HCT116 (cell line): ENCODE results near the gene FGFBP1. TPM values are rescaled to one million over a fixed set of nuclear protein-coding genes. Genes with fewer than 3 reads are reported as not detected.

Source experiments
- ATAC-seq: fragments of 200-7000 bp; cut with Tn5 transposase; 2 replicates; pipeline ENCODE4 v1.9.1; 2020; ENCODE audit warnings: mild to moderate bottlenecking, moderate library complexity
- BruUV-seq: library from RNA; stranded (reverse); fragments of 400-500 nt; replicated peaks from 2 replicates; lab custom pipeline; 2021; lab: Mats Ljungman, UMichigan
- CTCF ChIA-PET: fragments of 300-600 bp; sonication (Branson Sonifier 250); formaldehyde crosslinking; loops from one replicate; lab custom pipeline; 2021; ENCODE audit warnings: antibody characterized with exemption; lab: Charles Lee
- POLR2A ChIA-PET: fragments of 300-600, 350-600 bp; sonication (Branson Sonifier 250); formaldehyde crosslinking; loops from one replicate; lab custom pipeline; 2021; ENCODE audit warnings: antibody characterized with exemption; lab: Charles Lee
- RAD21 ChIA-PET, 2 experiments: fragments of 300-600 bp; sonication (Branson Sonifier 250); formaldehyde crosslinking; loops; one replicate each; lab custom pipeline; 2023; ENCODE audit warnings: low total read pairs in 2 of 2; ENCODE audit not compliant: uncharacterized antibody in 2 of 2, unreplicated experiment in 2 of 2, low non-redundant PET in 1 of 2; lab: Charles Lee
- DNase-seq: peaks from one replicate; pipeline ENCODE4 v3.0.0-alpha.2; 2010; ENCODE audit warnings: low read depth, low spot score
- H2AFZ ChIP-seq: fragments of 200-600 bp; shearing (Covaris generic), sonication (generic); 2 replicates; pipeline ENCODE4 v1.6.1; 2017; ENCODE audit warnings: low read depth, mixed run types, mixed read lengths, antibody characterized with exemption, low read length; ENCODE audit not compliant: poor library complexity, severe bottlenecking
- H3K27ac ChIP-seq: 2 replicates; pipeline ENCODE4 v1.5.1; 2012; ENCODE audit warnings: low read depth, low read length
- H3K27me3 ChIP-seq: fragments of 200-600 bp; sonication (generic); 2 replicates; pipeline ENCODE4 v1.6.1; 2016; ENCODE audit warnings: mixed run types, low read length, mixed read lengths; ENCODE audit not compliant: insufficient read depth
- H3K36me3 ChIP-seq, 2 experiments: fragments of 200-500 bp in 1 of 2; fragments of 200-600 bp in 1 of 2; sonication (Bioruptor generic) in 1 of 2; sonication (generic) in 1 of 2; 2 replicates each; pipeline versions ENCODE4 v1.5.1 to v1.6.1; 2014 to 2016; ENCODE audit warnings: low read length in 2 of 2, inconsistent platforms in 1 of 2, mixed read lengths in 1 of 2, mixed run types in 1 of 2; ENCODE audit not compliant: insufficient read depth in 2 of 2, control insufficient read depth in 1 of 2
- H3K4me1 ChIP-seq, 2 experiments: fragments of 200-600 bp in 1 of 2; sonication (generic) in 1 of 2; 2 replicates each; pipeline versions ENCODE4 v1.5.1 to v1.6.1; 2012 to 2017; ENCODE audit warnings: low read length in 2 of 2, inconsistent platforms in 1 of 2, mild to moderate bottlenecking in 1 of 2, mixed read lengths in 1 of 2, mixed run types in 1 of 2, moderate library complexity in 1 of 2; ENCODE audit not compliant: insufficient read depth in 2 of 2, control insufficient read depth in 1 of 2
- H3K4me2 ChIP-seq: fragments of 200-600 bp; sonication (generic); 2 replicates; pipeline ENCODE4 v1.6.1; 2017; ENCODE audit warnings: mixed run types, low read length, mixed read lengths
- H3K4me3 ChIP-seq, 2 experiments: fragments of 200-600 bp in 1 of 2; sonication (generic) in 1 of 2; replicated peaks in 1 of 2; 2 replicates each; pipeline ENCODE4 v1.5.1; 2011 to 2016; ENCODE audit warnings: low read length in 2 of 2, control low read depth in 1 of 2, low read depth in 1 of 2, mild to moderate bottlenecking in 1 of 2, mixed read lengths in 1 of 2, mixed run types in 1 of 2
- H3K79me2 ChIP-seq: fragments of 200-600 bp; sonication (generic); 2 replicates; pipeline ENCODE4 v1.6.1; 2017; ENCODE audit warnings: mild to moderate bottlenecking, mixed run types, low read length, moderate library complexity, mixed read lengths; ENCODE audit not compliant: insufficient read depth
- H3K9ac ChIP-seq: fragments of 200-600 bp; sonication (generic); 2 replicates; pipeline ENCODE4 v1.6.1; 2016; ENCODE audit warnings: low read length, mixed read lengths
- H3K9me2 ChIP-seq: fragments of 200-600 bp; sonication (generic), shearing (Covaris generic); 2 replicates; pipeline ENCODE4 v1.6.1; 2017; ENCODE audit warnings: mixed run types, mild to moderate bottlenecking, moderate library complexity; ENCODE audit not compliant: insufficient read depth
- H3K9me3 ChIP-seq, 2 experiments: fragments of 200-500 bp in 1 of 2; fragments of 200-600 bp in 1 of 2; sonication (Bioruptor generic) in 1 of 2; sonication (generic) in 1 of 2; 2 replicates each; pipeline ENCODE4 v1.6.1; 2014 to 2017; ENCODE audit warnings: low read length in 2 of 2, mixed read lengths in 2 of 2, inconsistent platforms in 1 of 2, low read depth in 1 of 2, mild to moderate bottlenecking in 1 of 2, mixed run types in 1 of 2, moderate library complexity in 1 of 2; ENCODE audit not compliant: control insufficient read depth in 1 of 2, insufficient read depth in 1 of 2
- H4K20me1 ChIP-seq: fragments of 200-600 bp; sonication (generic), shearing (Covaris generic); 2 replicates; pipeline ENCODE4 v1.6.1; 2017; ENCODE audit warnings: mixed run types, mild to moderate bottlenecking, moderate library complexity; ENCODE audit not compliant: insufficient read depth
- EGR1 ChIP-seq: IDR thresholded peaks from 2 replicates; pipeline ENCODE4 v1.6.1; 2012; ENCODE audit warnings: low read depth
- ELF1 ChIP-seq: IDR thresholded peaks from 2 replicates; pipeline ENCODE4 v1.6.1; 2012; ENCODE audit warnings: low read depth, borderline replicate concordance
- FOSL1 ChIP-seq: IDR thresholded peaks from 2 replicates; pipeline ENCODE4 v1.6.1; 2012; ENCODE audit warnings: low read depth
- JUND ChIP-seq: IDR thresholded peaks from 2 replicates; pipeline ENCODE4 v1.6.1; 2012
- POLR2A ChIP-seq: IDR thresholded peaks from 2 replicates; pipeline ENCODE4 v1.7.0; 2011; ENCODE audit warnings: borderline replicate concordance; ENCODE audit not compliant: insufficient read depth, insufficient read length; ENCODE audit errors: extremely low read depth
- POLR2AphosphoS5 ChIP-seq: IDR thresholded peaks from 2 replicates; pipeline ENCODE4 v1.6.1; 2011; ENCODE audit warnings: mild to moderate bottlenecking, low read depth, low read length, moderate library complexity
- SIN3A ChIP-seq: IDR thresholded peaks from 2 replicates; pipeline ENCODE4 v1.6.1; 2012; ENCODE audit warnings: low read depth
- SRF ChIP-seq: IDR thresholded peaks from 2 replicates; pipeline ENCODE4 v1.6.1; 2012; ENCODE audit warnings: low read depth
- ZFX ChIP-seq: fragments of 450-650 bp; IDR thresholded peaks from 2 replicates; pipeline ENCODE4 v1.6.1; 2017
- ZNF274 ChIP-seq: fragments of 200-500 bp; sonication (Bioruptor generic); IDR thresholded peaks from 2 replicates; pipeline ENCODE4 v1.6.1; 2014; ENCODE audit warnings: mild to moderate bottlenecking, low read depth, low read length, inconsistent platforms
- intact Hi-C: fragments of 100-400 bp; cut with micrococcal nuclease; formaldehyde crosslinking; loops from 2 replicates; pipeline ENCODE4 v1.10.0; 2022
- total RNA-seq: library from RNA; stranded (reverse); gene quantifications from one replicate; pipeline ENCODE4 v1.2.1, GENCODE V29; 2021; ENCODE audit not compliant: unreplicated experiment
- TF ChIP-seq, protein P1 (sequence below): IDR thresholded peaks from 2 replicates; pipeline ENCODE4 v1.6.1; 2012
- TF ChIP-seq, protein P2 (sequence below), 3 experiments: fragments of 200-600 bp in 1 of 3; sonication (generic) in 1 of 3; IDR thresholded peaks in 2 of 3; conservative IDR thresholded peaks in 1 of 3; 2 replicates each; pipeline ENCODE4 v1.5.1; 2012 to 2017; ENCODE audit warnings: low read depth in 2 of 3, low read length in 2 of 3, antibody characterized with exemption in 1 of 3, borderline replicate concordance in 1 of 3, control low read depth in 1 of 3, mild to moderate bottlenecking in 1 of 3, mixed read lengths in 1 of 3, mixed run types in 1 of 3, moderate library complexity in 1 of 3; ENCODE audit not compliant: insufficient read depth in 1 of 3
- TF ChIP-seq, protein P3 (sequence below): IDR thresholded peaks from 2 replicates; pipeline ENCODE4 v1.6.1; 2012

The FGFBP1 gene
- total RNA-seq, 1 experiment from 2014 or later = 8.7 TPM

DNA sequence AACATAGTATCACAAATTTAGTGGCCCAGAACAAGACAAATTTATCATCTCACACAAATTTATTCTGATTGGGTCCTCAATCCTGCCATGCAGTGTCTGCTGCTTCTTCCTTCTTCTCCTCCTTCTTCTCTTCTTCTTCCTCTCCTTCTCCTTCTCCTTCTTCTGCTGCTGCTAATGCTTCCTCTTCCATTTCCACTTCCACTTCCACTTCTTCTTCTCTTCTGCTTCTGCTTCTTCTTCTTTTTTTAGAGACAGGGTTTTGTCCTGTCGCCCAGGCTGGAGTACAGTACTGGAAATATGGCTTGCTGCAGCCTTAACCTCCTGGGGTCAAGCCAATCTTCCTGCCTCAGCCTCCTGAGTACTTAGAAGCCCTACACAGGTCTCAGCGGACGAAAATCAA is 37.5 kb downstream of the FGFBP1 start:
- no TSS peak for BruUV-seq
- Histone ChIP-seq H3K4me3 (no peak overlapping the region), H3K4me2 (no peak overlapping the region), H2AFZ (no peak overlapping the region), H3K9ac (no peak overlapping the region), H3K9me2 (no peaks in the 10 kb centered on the region), H4K20me1 (no peaks in the 10 kb centered on the region), H3K79me2 (no peaks in the 10 kb centered on the region), H3K9me3 (no peaks in the 10 kb centered on the region; a peak in 1 of 4 replicates), H3K36me3 (no peaks in the 10 kb centered on the region), H3K4me1 (peaks cover 6 to 17% of the 10 kb centered on the region in 2 experiments), H3K27me3 (no peaks in the 10 kb centered on the region), H3K27ac (no peak overlapping the region)
- intact Hi-C loops = no loop called here
- DNase-seq (no peak), ATAC-seq (no peak)
- POLR2A ChIA-PET = no interaction called here
- CTCF ChIA-PET = no interaction called here
- RAD21 ChIA-PET = no interaction called here
- TF ChIP-seq EGR1 (no peak), FOSL1 (no peak), SRF (no peak)
- TF ChIP-seq, protein P1, sequence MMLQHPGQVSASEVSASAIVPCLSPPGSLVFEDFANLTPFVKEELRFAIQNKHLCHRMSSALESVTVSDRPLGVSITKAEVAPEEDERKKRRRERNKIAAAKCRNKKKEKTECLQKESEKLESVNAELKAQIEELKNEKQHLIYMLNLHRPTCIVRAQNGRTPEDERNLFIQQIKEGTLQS = no peak
- TF ChIP-seq, protein P2, sequence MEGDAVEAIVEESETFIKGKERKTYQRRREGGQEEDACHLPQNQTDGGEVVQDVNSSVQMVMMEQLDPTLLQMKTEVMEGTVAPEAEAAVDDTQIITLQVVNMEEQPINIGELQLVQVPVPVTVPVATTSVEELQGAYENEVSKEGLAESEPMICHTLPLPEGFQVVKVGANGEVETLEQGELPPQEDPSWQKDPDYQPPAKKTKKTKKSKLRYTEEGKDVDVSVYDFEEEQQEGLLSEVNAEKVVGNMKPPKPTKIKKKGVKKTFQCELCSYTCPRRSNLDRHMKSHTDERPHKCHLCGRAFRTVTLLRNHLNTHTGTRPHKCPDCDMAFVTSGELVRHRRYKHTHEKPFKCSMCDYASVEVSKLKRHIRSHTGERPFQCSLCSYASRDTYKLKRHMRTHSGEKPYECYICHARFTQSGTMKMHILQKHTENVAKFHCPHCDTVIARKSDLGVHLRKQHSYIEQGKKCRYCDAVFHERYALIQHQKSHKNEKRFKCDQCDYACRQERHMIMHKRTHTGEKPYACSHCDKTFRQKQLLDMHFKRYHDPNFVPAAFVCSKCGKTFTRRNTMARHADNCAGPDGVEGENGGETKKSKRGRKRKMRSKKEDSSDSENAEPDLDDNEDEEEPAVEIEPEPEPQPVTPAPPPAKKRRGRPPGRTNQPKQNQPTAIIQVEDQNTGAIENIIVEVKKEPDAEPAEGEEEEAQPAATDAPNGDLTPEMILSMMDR (IDR thresholded peaks at IDR 0.05 in 2 of 3, conservative IDR thresholded peaks at IDR 0.05 in 1 of 3; ENCODE audit: borderline replicate concordance in 1 of 3, insufficient read depth in 1 of 3, low read depth in 2 of 3, low read length in 2 of 3) = no peak

DNA sequence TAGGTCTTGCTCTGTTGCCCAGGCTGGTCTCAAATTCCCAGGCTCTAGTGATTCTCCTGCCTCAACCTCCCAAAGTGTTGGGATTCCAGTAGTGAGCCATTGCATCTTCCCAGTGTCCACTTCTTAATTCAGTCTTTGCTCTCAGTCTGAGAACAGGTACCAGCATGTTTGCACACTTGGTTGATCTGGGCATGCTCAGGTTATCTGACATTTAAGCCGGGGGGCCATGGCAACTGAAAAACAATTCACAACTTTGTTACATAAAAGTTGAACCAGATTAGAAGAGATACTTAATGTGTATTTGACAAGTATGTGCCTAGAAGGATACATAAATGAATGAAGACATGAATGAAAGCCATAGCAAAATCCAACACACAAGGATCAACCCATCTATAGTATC is 39.0 kb downstream of the FGFBP1 start:
- Histone ChIP-seq H3K9me2 (no peaks in the 10 kb centered on the region), H3K36me3 (no peaks in the 10 kb centered on the region), H2AFZ (no peak overlapping the region), H3K4me1 (peaks cover 4 to 21% of the 10 kb centered on the region in 2 experiments), H4K20me1 (no peaks in the 10 kb centered on the region), H3K27me3 (no peaks in the 10 kb centered on the region), H3K4me3 (no peak overlapping the region), H3K9me3 (no peaks in the 10 kb centered on the region; a peak in 1 of 4 replicates), H3K27ac (no peak overlapping the region), H3K79me2 (no peaks in the 10 kb centered on the region), H3K9ac (no peak overlapping the region), H3K4me2 (no peak overlapping the region)
- no peak for TF ChIP-seq POLR2A
- TF ChIP-seq SIN3A = no peak
- no peak for TF ChIP-seq ELF1
- TF ChIP-seq ZFX = no peak
- TF ChIP-seq, protein P3, sequence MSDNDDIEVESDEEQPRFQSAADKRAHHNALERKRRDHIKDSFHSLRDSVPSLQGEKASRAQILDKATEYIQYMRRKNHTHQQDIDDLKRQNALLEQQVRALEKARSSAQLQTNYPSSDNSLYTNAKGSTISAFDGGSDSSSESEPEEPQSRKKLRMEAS = no peak
- no peak for TF ChIP-seq POLR2AphosphoS5
- no peak for TF ChIP-seq JUND
- no peak for TF ChIP-seq ZNF274
- no peak for TF ChIP-seq FOSL1
- TF ChIP-seq, protein P1 = no peak
- ATAC-seq = no peak
- POLR2A ChIA-PET = no interaction called here
- CTCF ChIA-PET = no interaction called here
- RAD21 ChIA-PET = no interaction called here
- intact Hi-C loops = loop anchor here (10.0 kb wide), 1 partner anchor 205 kb away; no protein-coding TSS in a partner anchor
- BruUV-seq = no TSS peak
- no peak for DNase-seq
